ENCODE results near the gene ZNF804B. TPM values are rescaled to one million over a fixed set of nuclear protein-coding genes. Genes with fewer than 3 reads are reported as not detected.

ZNF804B gene
- total and polyA plus RNA-seq, 4 donors, result not detected

DNA sequence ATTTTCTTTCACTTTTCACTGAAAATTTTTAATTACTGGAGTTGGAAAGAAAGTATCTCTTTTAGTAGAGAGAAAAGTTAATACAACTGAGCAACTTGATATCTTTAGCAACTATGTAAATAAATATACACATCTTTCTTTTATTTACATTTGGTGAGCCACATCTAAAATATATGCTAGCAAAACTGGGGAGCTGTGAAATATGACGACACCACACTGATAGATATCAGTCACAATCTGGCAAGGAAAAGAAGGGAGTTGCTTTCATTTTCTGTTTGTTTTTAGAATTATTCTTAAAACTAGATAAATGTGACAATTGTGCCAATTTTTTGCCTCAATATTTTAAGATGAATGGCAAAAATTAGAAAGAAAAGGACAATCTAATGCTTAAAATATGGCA is 2.7 kb upstream of the ZNF804B start:
- Histone ChIP-seq H3K27me3 (ENCODE audit: control insufficient read depth in 4 of 4, insufficient read depth in 4 of 4, low read length in 3 of 4) (peaks cover 2 to 14% (median 9%) of the 10 kb centered on the region in 4 donors), H3K9ac (ENCODE audit: low read depth in 1 of 2, low read length in 2 of 2) (no peak overlapping the region), H3K9me3 (ENCODE audit: control insufficient read depth in 4 of 4, low read length in 3 of 4) (no peaks in the 10 kb centered on the region), H3K27ac (ENCODE audit: low read depth in 1 of 2, low read length in 2 of 2) (no peak overlapping the region), H3K36me3 (ENCODE audit: control insufficient read depth in 4 of 4, insufficient read depth in 3 of 4, low read depth in 1 of 4, low read length in 3 of 4) (no peaks in the 10 kb centered on the region), H3K4me1 (ENCODE audit: control insufficient read depth in 4 of 4, insufficient read depth in 4 of 4, low read length in 3 of 4) (peaks cover 10 to 12% (median 11%) of the 10 kb centered on the region in 4 donors), H3K4me3 (ENCODE audit: low read depth in 1 of 3, low read length in 3 of 3) (no peak overlapping the region)
- 69% methylated on average over 1 of the region's 1 CpG for WGBS
- TF ChIP-seq, protein P1, sequence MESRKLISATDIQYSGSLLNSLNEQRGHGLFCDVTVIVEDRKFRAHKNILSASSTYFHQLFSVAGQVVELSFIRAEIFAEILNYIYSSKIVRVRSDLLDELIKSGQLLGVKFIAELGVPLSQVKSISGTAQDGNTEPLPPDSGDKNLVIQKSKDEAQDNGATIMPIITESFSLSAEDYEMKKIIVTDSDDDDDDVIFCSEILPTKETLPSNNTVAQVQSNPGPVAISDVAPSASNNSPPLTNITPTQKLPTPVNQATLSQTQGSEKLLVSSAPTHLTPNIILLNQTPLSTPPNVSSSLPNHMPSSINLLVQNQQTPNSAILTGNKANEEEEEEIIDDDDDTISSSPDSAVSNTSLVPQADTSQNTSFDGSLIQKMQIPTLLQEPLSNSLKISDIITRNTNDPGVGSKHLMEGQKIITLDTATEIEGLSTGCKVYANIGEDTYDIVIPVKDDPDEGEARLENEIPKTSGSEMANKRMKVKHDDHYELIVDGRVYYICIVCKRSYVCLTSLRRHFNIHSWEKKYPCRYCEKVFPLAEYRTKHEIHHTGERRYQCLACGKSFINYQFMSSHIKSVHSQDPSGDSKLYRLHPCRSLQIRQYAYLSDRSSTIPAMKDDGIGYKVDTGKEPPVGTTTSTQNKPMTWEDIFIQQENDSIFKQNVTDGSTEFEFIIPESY (IDR thresholded peaks at IDR 0.05), result no peak
- TF ChIP-seq, protein P2, sequence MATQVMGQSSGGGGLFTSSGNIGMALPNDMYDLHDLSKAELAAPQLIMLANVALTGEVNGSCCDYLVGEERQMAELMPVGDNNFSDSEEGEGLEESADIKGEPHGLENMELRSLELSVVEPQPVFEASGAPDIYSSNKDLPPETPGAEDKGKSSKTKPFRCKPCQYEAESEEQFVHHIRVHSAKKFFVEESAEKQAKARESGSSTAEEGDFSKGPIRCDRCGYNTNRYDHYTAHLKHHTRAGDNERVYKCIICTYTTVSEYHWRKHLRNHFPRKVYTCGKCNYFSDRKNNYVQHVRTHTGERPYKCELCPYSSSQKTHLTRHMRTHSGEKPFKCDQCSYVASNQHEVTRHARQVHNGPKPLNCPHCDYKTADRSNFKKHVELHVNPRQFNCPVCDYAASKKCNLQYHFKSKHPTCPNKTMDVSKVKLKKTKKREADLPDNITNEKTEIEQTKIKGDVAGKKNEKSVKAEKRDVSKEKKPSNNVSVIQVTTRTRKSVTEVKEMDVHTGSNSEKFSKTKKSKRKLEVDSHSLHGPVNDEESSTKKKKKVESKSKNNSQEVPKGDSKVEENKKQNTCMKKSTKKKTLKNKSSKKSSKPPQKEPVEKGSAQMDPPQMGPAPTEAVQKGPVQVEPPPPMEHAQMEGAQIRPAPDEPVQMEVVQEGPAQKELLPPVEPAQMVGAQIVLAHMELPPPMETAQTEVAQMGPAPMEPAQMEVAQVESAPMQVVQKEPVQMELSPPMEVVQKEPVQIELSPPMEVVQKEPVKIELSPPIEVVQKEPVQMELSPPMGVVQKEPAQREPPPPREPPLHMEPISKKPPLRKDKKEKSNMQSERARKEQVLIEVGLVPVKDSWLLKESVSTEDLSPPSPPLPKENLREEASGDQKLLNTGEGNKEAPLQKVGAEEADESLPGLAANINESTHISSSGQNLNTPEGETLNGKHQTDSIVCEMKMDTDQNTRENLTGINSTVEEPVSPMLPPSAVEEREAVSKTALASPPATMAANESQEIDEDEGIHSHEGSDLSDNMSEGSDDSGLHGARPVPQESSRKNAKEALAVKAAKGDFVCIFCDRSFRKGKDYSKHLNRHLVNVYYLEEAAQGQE (IDR thresholded peaks at IDR 0.05), result no peak
- no peak for TF ChIP-seq YY1 (IDR thresholded peaks at IDR 0.05)
- no peak for TF ChIP-seq RXRA (IDR thresholded peaks at IDR 0.05)
- TF ChIP-seq GABPA (IDR thresholded peaks at IDR 0.05 in 1 of 2, conservative IDR thresholded peaks at IDR 0.05 in 1 of 2), result no peak
- no peak for TF ChIP-seq TAF1 (conservative IDR thresholded peaks at IDR 0.05)
- no peak for TF ChIP-seq RAD21 (IDR thresholded peaks at IDR 0.05)
- TF ChIP-seq EGR1 (IDR thresholded peaks at IDR 0.05; ENCODE audit: low read depth in 2 of 2), result no peak
- TF ChIP-seq HNF4A (conservative IDR thresholded peaks at IDR 0.05), result no peak
- no peak for TF ChIP-seq JUND (IDR thresholded peaks at IDR 0.05)
- TF ChIP-seq, protein P3, sequence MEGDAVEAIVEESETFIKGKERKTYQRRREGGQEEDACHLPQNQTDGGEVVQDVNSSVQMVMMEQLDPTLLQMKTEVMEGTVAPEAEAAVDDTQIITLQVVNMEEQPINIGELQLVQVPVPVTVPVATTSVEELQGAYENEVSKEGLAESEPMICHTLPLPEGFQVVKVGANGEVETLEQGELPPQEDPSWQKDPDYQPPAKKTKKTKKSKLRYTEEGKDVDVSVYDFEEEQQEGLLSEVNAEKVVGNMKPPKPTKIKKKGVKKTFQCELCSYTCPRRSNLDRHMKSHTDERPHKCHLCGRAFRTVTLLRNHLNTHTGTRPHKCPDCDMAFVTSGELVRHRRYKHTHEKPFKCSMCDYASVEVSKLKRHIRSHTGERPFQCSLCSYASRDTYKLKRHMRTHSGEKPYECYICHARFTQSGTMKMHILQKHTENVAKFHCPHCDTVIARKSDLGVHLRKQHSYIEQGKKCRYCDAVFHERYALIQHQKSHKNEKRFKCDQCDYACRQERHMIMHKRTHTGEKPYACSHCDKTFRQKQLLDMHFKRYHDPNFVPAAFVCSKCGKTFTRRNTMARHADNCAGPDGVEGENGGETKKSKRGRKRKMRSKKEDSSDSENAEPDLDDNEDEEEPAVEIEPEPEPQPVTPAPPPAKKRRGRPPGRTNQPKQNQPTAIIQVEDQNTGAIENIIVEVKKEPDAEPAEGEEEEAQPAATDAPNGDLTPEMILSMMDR (IDR thresholded peaks at IDR 0.05; ENCODE audit: low read depth, low read length, missing input control), result no peak
- TF ChIP-seq HNF4G (IDR thresholded peaks at IDR 0.05), result no peak
- no peak for TF ChIP-seq NR2F2 (IDR thresholded peaks at IDR 0.05)
- no peak for TF ChIP-seq FOXA2 (IDR thresholded peaks at IDR 0.05)
- TF ChIP-seq, protein P4, sequence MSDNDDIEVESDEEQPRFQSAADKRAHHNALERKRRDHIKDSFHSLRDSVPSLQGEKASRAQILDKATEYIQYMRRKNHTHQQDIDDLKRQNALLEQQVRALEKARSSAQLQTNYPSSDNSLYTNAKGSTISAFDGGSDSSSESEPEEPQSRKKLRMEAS (IDR thresholded peaks at IDR 0.05), result no peak
- no peak for TF ChIP-seq FOXA1 (IDR thresholded peaks at IDR 0.05)
- TF ChIP-seq, protein P5, sequence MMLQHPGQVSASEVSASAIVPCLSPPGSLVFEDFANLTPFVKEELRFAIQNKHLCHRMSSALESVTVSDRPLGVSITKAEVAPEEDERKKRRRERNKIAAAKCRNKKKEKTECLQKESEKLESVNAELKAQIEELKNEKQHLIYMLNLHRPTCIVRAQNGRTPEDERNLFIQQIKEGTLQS (IDR thresholded peaks at IDR 0.05), result no peak
- no peak for TF ChIP-seq SP1 (IDR thresholded peaks at IDR 0.05)
- DNase-seq (ENCODE audit: low spot score), result no peak

Data from liver (tissue), 9 donors.